GM10266 (cell line): ENCODE measurements around the gene PLPP1.

ENCODE experiments used
- DNase-seq: peaks from one replicate; pipeline ENCODE4 v3.0.0; 2012; ENCODE audit errors: extremely low spot score
- TF ChIP-seq, protein P1 (sequence below): IDR thresholded peaks from 2 replicates; pipeline ENCODE4 v1.5.1; 2012; ENCODE audit warnings: mild to moderate bottlenecking, low read depth; ENCODE audit not compliant: control insufficient read depth, insufficient read depth; ENCODE audit errors: missing control alignments

Gene PLPP1

GRCh38 chr5:55535199-55535905 is 588 bp upstream of the PLPP1 start:
- peak; percentile 34 for DNase-seq
- TF ChIP-seq, protein P1, sequence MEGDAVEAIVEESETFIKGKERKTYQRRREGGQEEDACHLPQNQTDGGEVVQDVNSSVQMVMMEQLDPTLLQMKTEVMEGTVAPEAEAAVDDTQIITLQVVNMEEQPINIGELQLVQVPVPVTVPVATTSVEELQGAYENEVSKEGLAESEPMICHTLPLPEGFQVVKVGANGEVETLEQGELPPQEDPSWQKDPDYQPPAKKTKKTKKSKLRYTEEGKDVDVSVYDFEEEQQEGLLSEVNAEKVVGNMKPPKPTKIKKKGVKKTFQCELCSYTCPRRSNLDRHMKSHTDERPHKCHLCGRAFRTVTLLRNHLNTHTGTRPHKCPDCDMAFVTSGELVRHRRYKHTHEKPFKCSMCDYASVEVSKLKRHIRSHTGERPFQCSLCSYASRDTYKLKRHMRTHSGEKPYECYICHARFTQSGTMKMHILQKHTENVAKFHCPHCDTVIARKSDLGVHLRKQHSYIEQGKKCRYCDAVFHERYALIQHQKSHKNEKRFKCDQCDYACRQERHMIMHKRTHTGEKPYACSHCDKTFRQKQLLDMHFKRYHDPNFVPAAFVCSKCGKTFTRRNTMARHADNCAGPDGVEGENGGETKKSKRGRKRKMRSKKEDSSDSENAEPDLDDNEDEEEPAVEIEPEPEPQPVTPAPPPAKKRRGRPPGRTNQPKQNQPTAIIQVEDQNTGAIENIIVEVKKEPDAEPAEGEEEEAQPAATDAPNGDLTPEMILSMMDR = no peak

DNA sequence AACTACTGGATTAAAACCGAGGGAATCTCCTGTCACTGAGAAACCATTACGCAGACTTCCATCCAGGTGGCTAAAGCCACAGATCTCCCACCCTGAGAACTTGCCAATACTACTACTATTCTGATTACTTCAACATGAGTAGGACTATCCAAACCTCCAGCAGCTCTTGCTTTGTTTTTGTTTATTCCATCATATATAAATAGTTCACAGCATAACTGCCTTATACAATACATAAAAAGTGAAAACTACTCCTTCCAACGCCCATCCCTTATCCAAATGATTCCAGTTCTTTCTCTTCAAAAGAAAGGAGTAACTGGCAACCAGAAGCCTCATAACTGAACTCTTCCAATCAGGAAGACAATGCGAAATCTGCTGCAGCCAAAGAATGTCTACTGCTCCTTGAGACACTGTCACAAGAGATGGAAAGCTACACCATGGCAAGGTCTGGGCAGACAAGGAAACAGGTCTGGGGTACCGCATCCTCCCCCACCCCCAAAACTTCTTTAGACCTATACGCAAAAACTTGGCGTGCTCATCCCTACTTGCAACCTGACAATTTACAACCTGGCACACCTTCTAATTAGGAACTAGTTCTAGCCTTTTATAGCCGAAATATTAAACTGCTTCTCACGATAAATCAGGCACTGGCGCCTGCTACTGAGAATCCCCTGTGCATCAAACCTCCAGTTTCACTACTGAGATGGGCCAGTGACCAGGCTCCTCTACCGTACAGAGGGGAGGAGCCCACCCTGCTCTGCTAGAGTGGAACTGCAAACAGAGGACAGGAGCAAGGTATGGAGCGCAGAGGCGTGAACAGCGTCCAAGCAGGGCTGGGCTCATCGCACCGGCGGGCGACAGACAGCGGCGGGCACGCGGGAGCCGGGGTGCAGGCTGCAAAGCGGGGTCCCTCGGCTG is 986 bp downstream of the PLPP1 start:
- TF ChIP-seq, protein P1 = no peak
- peak; percentile 74 for DNase-seq

DNA sequence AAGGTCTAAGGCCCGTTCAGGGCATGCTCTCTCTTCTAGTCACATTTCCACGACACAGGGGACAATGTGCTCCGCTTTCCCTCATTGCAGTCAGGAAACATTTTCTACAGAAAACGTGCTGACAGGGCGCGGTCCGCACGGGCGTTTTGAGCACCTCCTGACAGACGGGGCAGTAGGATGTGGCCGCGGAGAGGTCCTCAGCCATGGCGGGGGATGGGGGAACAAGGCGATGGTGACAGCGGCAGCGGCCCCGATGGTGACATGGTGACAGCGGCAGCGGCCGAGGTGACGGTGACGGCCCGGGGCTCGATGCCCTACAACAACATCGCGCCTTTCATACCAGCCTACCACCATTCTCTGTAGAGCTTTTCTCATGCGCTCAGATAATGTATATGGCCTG is 4.1 kb downstream of the PLPP1 start:
- no peak for DNase-seq
- TF ChIP-seq, protein P1 = no peak

DNA sequence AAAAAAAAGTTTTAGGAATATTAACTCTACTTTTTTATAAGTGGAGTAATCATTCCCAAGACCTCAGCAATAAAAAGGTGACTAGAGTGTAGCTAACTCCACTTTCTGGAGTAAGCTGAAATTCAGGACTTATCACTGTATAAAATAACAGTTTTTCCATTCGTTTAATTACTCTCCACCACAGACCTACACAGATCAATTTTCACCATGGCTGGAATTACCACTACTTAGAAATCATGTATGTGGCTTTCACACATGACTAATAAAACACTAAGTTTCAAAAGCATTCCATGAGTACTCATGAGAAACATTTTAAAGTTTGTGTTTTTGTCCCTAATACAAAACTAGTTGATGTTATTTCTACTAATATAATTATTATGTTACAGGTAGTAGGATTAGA is 9.9 kb downstream of the PLPP1 start:
- TF ChIP-seq, protein P1 = no peak
- DNase-seq = no peak

DNA sequence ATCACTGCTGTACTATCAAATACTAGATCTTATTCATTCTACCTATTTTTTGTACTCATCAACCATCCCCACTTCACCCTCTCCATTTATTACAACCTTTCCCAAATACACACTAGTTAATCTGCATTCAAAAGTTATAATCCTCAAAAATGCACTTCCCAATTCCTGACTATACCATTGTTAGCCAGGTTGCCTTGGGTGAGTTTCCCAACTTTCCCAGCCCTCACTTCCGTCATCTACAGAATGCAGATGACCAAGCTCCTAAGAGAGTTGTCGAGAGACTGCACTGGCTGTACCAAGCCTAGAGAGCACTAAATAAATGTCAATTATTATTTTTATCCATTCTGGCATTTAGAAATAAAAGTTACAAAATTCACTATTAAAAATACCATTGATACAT is 11.5 kb downstream of the PLPP1 start:
- TF ChIP-seq, protein P1 = no peak
- DNase-seq = no peak

GRCh38 chr5:55521881-55522280 is 12.9 kb downstream of the PLPP1 start:
- no peak for DNase-seq

More at GRCh38 chr5:55521881-55522280, 12.9 kb downstream of the PLPP1 start:
- TF ChIP-seq, protein P1 = no peak
